ENCODE data around the gene KRIT1. TPM values are rescaled to one million over a fixed set of nuclear protein-coding genes. Genes with fewer than 3 reads are reported as not detected.
A peak's percentile ranks its signal among the peaks of the same experiment; 100 is the strongest.

The KRIT1 gene
- total RNA-seq, 1 experiment from 2014 or later = 34.1 TPM

GRCh38 chr7:92282221-92282814 is 36.6 kb upstream of the KRIT1 start (continued):
- TF ChIP-seq ATF6 (CRISPR knock-in tag; IDR thresholded peaks at IDR 0.05) = no peak
- TF ChIP-seq E2F4 (CRISPR knock-in tag; IDR thresholded peaks at IDR 0.05; ENCODE audit: borderline replicate concordance, low read depth) = no peak
- TF ChIP-seq MXD4 (CRISPR knock-in tag; IDR thresholded peaks at IDR 0.05; ENCODE audit: borderline replicate concordance) = no peak

- ATAC-seq (no peak), DNase-seq (ENCODE audit: low spot score) (no peak)
- POLR2A ChIA-PET = no interaction called here
- H3K9me3 Mint-ChIP-seq = peaks cover 6% of the 10 kb centered on the region; the same call in 1 of the 2 replicates
- CTCF ChIA-PET = no interaction called here
- H3K27ac Mint-ChIP-seq = peak overlapping the region; percentile 52; the same call in 1 of the 2 replicates
- TF ChIP-seq JAZF1 (CRISPR knock-in tag; IDR thresholded peaks at IDR 0.05) (no peak), ZNF219 (CRISPR knock-in tag; IDR thresholded peaks at IDR 0.05; ENCODE audit: borderline replicate concordance) (no peak), GABPB1 (CRISPR knock-in tag; IDR thresholded peaks at IDR 0.05) (no peak), TEAD1 (CRISPR knock-in tag; IDR thresholded peaks at IDR 0.05) (no peak)
- H3K4me1 Mint-ChIP-seq = peaks cover 29% of the 10 kb centered on the region
- H3K36me3 Mint-ChIP-seq = peaks cover 6% of the 10 kb centered on the region; the same call in 1 of the 2 replicates
- no peak overlapping the region for H3K4me3 Mint-ChIP-seq
- H3K27me3 Mint-ChIP-seq (ENCODE audit: low read depth) = no peaks in the 10 kb centered on the region
Observed at GRCh38 chr7:92281031-92281430, 35.3 kb upstream of the KRIT1 start.

- H3K27ac Mint-ChIP-seq = no peak overlapping the region
- peaks cover 22% of the 10 kb centered on the region for H3K4me1 Mint-ChIP-seq
- ChIA-PET CTCF (interaction anchor here (0.6 to 1.3 kb wide), 5 partner anchors 10 to 168 kb away, joined by 3 to 4 read pairs (median 3); partner anchors contain the start of genes ANKIB1, GATAD1, KRIT1 and LRRD1), POLR2A (no interaction called here)
- H3K9me3 Mint-ChIP-seq = peaks cover 6% of the 10 kb centered on the region; the same call in 1 of the 2 replicates
- no peak for DNase-seq (ENCODE audit: low spot score)
- H3K36me3 Mint-ChIP-seq = peaks cover 6% of the 10 kb centered on the region; the same call in 1 of the 2 replicates
- H3K4me3 Mint-ChIP-seq = no peak overlapping the region
- TF ChIP-seq ZNF416 (CRISPR knock-in tag; IDR thresholded peaks at IDR 0.05) (no peak), CDX4 (CRISPR knock-in tag; IDR thresholded peaks at IDR 0.05; ENCODE audit: borderline replicate concordance) (no peak), FOXK1 (CRISPR knock-in tag; IDR thresholded peaks at IDR 0.05) (no peak), MXD4 (CRISPR knock-in tag; IDR thresholded peaks at IDR 0.05; ENCODE audit: borderline replicate concordance) (no peak), NR2C2 (CRISPR knock-in tag; IDR thresholded peaks at IDR 0.05) (no peak), SMAD3 (CRISPR knock-in tag; IDR thresholded peaks at IDR 0.05; ENCODE audit: borderline replicate concordance) (no peak), SP1 (CRISPR knock-in tag; conservative IDR thresholded peaks at IDR 0.05) (no peak), ZNF281 (CRISPR knock-in tag; IDR thresholded peaks at IDR 0.05) (no peak), ZMAT4 (CRISPR knock-in tag; IDR thresholded peaks at IDR 0.05) (no peak), SOX15 (CRISPR knock-in tag; IDR thresholded peaks at IDR 0.05) (no peak), CTCF (IDR thresholded peaks at IDR 0.05) (no peak), IRF1 (CRISPR knock-in tag; IDR thresholded peaks at IDR 0.05) (no peak), GABPB1 (CRISPR knock-in tag; IDR thresholded peaks at IDR 0.05) (no peak)
- H3K27me3 Mint-ChIP-seq (ENCODE audit: low read depth) = no peaks in the 10 kb centered on the region
- ATAC-seq = peak; percentile 83
Observed at GRCh38 chr7:92279396-92280031, 33.8 kb upstream of the KRIT1 start.
